Measurements from ENCODE around the gene CYS1. TPM values are rescaled to one million over a fixed set of nuclear protein-coding genes. Genes with fewer than 3 reads are reported as not detected.

CYS1 gene
- total and polyA plus RNA-seq, 2 of the 8 experiments (the other 6 are each of a cell fraction or from before 2014, with no cell fraction given), result 0.09 to 0.13 TPM

DNA sequence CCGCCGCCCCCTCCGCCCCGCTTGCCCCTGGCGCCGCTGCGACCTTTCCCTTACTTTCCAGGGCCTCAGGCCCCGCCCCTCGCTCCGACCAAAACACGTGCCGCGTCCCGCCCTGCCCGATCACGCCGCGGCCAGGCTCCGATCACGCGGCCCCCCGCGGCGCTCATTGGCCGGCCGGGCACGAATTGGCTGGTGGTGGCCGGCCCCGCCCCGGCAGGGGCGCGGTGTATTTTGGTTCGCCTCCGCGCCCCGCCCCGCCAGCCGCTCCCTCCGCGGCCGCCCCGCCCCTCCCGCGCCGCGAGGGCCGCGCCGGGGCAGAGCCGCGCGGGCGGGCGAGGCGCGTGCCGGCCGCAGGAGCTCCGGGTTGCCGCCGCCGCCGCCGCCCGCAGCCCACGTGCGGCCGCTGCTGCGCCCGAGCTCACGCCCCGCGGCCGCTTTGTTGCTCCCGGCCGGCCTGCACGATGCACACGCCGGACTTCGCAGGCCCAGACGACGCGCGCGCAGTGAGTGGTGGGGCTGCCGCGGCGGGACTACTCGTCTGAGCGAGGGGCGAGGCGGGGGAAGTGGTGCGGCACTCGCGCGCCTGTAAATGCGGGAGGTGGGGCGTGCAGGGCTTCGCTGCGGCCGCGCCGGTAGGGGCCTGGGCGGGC lies 36.8 kb downstream of the CYS1 start, which contains the start of gene KLF11 (continued):
- TF ChIP-seq GABPA (IDR thresholded peaks at IDR 0.05; ENCODE audit: borderline replicate concordance, insufficient read depth, low read length) (no peak), PHF8 (conservative IDR thresholded peaks at IDR 0.05; ENCODE audit: low read depth, low read length) (peak; percentile 82), CHD2 (IDR thresholded peaks at IDR 0.05; ENCODE audit: low read length) (no peak), CHD7 (IDR thresholded peaks at IDR 0.05; ENCODE audit: insufficient replicate concordance, low read length) (no peak), E2F6 (IDR thresholded peaks at IDR 0.05) (peak; percentile 94)

All from H1 (cell line).